Measurements from ENCODE around the gene SHANK1. TPM values are rescaled to one million over a fixed set of nuclear protein-coding genes. Genes with fewer than 3 reads are reported as not detected.
"Not testable (repeated sequence)": the region's sequence is repeated elsewhere in the genome, so short reads cannot be mapped to it uniquely, and the experiment has no call there.

SHANK1 gene
- total RNA-seq, 4 donors from 2014 or later, result 0.11 to 0.42 (median 0.39) TPM; not detected in 1

DNA sequence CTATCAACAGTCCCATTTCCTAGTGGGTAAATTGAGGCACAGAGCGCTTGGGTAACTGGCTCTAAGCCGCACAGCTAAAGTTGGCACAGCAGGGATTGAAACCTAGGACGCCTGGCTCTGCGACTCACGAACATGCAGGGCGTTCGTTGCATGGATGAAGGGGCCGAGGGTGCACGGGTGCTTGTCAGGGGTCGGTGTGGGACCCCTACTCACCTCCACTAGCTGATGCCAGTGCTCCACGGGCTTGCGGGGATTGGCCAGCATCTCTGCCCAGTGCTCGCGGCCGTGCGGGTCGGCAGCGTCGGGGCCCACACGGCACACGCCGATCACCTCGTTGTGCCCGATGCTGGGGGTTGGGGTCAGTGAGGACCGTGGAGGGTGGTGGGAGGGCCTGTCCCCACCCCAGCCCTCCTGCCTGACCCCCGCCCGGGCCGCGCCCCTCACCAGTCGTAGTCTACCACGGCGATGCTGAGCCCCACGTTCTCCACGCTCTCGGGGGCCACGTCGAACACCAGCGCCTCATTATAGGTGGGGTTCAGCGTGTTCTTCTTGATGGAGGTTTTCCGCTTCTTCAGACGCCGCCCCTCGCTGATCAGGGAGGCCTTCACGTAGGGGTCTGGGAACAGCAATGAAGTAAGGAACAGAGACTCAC, 94.5 kb downstream of the SHANK1 start:
- Histone ChIP-seq H3K4me3 (no peak overlapping the region), H3K27ac (replicated peaks in 1 of 4) (no peak overlapping the region), H3K27me3 (peaks cover 0 to 39% (median 0%) of the 10 kb centered on the region in 4 donors), H3K36me3 (no peaks in the 10 kb centered on the region), H3K9me3 (no peaks in the 10 kb centered on the region), H3K4me1 (no peaks in the 10 kb centered on the region)
- WGBS, result 90% methylated on average over 44 of the region's 44 CpGs
- intact Hi-C loops (cut with DNase I), result no loop called here
- no peak for DNase-seq (ENCODE audit: extremely low spot score)
- TF ChIP-seq, protein P1, sequence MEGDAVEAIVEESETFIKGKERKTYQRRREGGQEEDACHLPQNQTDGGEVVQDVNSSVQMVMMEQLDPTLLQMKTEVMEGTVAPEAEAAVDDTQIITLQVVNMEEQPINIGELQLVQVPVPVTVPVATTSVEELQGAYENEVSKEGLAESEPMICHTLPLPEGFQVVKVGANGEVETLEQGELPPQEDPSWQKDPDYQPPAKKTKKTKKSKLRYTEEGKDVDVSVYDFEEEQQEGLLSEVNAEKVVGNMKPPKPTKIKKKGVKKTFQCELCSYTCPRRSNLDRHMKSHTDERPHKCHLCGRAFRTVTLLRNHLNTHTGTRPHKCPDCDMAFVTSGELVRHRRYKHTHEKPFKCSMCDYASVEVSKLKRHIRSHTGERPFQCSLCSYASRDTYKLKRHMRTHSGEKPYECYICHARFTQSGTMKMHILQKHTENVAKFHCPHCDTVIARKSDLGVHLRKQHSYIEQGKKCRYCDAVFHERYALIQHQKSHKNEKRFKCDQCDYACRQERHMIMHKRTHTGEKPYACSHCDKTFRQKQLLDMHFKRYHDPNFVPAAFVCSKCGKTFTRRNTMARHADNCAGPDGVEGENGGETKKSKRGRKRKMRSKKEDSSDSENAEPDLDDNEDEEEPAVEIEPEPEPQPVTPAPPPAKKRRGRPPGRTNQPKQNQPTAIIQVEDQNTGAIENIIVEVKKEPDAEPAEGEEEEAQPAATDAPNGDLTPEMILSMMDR (IDR thresholded peaks at IDR 0.05), result no peak
- TF ChIP-seq EP300 (IDR thresholded peaks at IDR 0.05) (no peak), POLR2AphosphoS5 (IDR thresholded peaks at IDR 0.05) (no peak), POLR2A (IDR thresholded peaks at IDR 0.05; ENCODE audit: low read depth) (no peak)

DNA sequence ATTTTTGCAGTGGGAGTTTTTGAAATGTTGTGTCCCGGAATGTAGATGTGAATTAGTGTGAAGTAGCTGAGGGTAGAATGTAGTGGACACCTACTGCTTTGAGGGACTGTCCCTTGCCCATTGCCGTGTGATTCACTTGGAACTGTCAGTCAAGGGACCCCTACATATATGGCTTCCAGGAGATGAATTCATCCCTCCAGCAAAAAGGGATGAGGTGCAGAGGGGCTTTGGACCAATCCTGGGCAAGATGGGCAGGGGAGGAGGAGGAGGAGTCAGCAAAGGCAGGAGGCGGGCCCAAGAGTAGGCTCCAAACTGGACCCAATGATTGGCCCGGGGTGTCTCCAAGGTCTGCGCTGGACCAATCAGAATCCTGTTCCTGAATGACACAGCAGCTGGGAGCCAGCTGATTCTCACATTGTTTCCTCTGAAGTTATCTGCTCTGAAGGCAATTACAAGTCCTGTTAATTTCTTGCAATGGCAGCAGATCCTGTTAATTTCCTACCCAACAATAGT, 99.2 kb downstream of the SHANK1 start:
- intact Hi-C loops (cut with DNase I); H3K4me3 ChIP-seq: not testable (repeated sequence)
- WGBS, result 40% methylated on average over 1 of the region's 5 CpGs

DNA sequence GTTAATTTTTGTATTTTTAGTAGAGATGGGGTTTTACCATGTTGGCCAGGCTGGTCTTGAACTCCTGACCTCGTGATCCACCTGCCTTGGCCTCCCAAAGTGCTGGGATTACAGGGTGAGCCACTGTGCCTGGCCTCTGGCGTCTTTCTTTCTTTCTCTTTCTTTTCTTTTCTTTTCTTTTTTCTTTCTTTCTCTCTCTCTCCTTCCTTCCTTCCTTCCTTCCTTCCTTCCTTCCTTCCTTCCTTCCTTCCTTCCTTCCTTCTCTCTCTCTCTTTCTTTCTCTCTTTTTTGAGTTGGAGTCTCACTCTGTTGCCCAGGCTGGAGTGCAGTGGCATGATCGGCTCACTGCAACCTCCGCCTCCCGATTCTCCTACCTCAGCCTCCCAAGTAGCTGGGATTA, 100.4 kb downstream of the SHANK1 start:
- DNase-seq (ENCODE audit: extremely low spot score); H3K27ac ChIP-seq (replicated peaks in 1 of 4); intact Hi-C loops (cut with DNase I); H3K4me3 ChIP-seq; H3K9me3 ChIP-seq; H3K4me1 ChIP-seq; H3K36me3 ChIP-seq: not testable (repeated sequence)
- WGBS, result 82% methylated on average over 5 of the region's 5 CpGs
- H3K27me3 ChIP-seq, result peaks cover 0 to 12% (median 0%) of the 10 kb centered on the region in 4 donors

More for the DNA sequence above, 99.2 kb downstream of the SHANK1 start:
- not testable (repeated sequence) for H3K4me1 ChIP-seq; H3K27ac ChIP-seq (replicated peaks in 1 of 4); DNase-seq (ENCODE audit: extremely low spot score); H3K36me3 ChIP-seq; H3K9me3 ChIP-seq
- H3K27me3 ChIP-seq, result peaks cover 0 to 17% (median 0%) of the 10 kb centered on the region in 4 donors

DNA sequence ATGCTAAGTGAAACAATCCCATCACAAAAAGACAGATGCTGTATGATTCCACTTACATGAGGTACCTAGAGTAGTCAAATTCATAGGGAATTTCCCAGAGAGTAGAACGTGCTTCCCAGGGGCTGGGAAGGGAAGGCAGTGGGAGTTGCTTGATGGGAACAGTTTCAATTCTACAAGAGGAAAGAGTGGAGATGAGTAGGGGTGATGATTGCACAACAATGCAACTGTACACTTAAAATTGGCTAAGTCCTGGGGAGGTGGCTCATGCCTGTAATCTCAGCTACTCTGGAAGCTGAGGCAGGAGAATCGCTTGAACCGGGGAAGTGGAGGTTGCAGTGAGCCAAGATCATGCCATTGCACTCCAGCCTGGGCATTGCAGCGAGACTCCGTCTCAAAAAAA, 101.2 kb downstream of the SHANK1 start:
- H3K36me3 ChIP-seq; intact Hi-C loops (cut with DNase I); H3K27ac ChIP-seq (replicated peaks in 1 of 4); H3K4me1 ChIP-seq; H3K9me3 ChIP-seq; H3K4me3 ChIP-seq; DNase-seq (ENCODE audit: extremely low spot score): not testable (repeated sequence)
- WGBS, result 88% methylated on average over 4 of the region's 5 CpGs
- peaks cover 0 to 12% (median 0%) of the 10 kb centered on the region in 4 donors for H3K27me3 ChIP-seq

DNA sequence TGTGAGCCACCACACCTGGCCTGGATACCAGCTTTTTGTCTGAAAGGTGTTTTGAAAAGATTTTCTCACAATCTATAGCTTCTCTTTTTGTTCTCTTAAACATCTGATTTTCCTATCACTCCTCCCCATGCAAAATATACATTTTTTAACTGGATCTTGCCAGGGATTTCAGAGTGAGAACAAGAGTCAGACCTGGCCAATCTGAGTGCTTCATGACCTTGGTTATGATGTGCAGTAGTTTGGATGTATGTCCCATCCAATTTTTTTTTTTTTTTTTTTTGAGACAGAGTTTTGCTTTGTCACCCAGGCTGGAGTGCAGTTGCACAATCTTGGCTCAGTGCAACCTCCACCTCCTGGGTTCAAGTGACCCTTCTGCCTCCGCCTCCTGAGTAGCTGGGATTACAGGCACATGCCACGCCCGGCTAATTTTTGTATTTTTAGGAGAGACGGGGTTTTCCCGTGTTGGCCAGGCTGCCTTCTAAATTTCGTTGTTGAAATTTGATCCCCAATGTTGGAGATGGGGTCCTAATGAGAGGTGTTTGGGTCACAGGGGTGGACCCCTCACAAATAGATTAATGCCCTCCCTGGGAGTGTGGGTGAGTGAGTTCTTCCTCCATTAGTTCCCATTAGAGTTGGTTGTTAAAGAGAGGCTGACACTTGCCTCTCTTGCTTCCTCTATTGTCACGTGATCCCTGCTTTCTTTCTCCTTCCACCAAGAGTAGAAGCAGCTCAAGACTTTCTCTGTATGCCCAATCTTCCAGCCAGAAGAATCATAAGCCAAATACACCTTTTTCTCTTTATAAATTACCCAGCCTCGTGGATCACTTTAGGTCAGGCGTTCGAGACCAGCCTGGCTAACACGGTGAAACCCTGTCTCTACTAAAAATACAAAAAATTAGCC, 106.8 kb downstream of the SHANK1 start:
- H3K36me3 ChIP-seq; H3K9me3 ChIP-seq; H3K27ac ChIP-seq (replicated peaks in 1 of 4); H3K4me3 ChIP-seq; intact Hi-C loops (cut with DNase I); H3K4me1 ChIP-seq; DNase-seq (ENCODE audit: extremely low spot score): not testable (repeated sequence)
- 74% methylated on average over 11 of the region's 11 CpGs for WGBS
- peaks cover 0 to 28% (median 0%) of the 10 kb centered on the region in 4 donors for H3K27me3 ChIP-seq

Other genes starting within 250 kb of the SHANK1 start
- 10 to 100 TPM; 41.1 to 79.1 (median 59.7) TPM for gene EMC10, start 243.3 kb downstream of the SHANK1 start, total RNA-seq
- gene GARIN5A, start 243.0 kb downstream of the SHANK1 start, total RNA-seq, result under 1 TPM in 2 of 4 donors, not detected in 2; 0.32 to 0.52 TPM
- gene JOSD2, start 208.6 kb downstream of the SHANK1 start, total RNA-seq, result 10 to 100 TPM; 31.3 to 59.4 (median 42.9) TPM
- 1 to 10 TPM in 1 of 4 donors, not detected in 3; 1.6 TPM for gene ASPDH, start 205.9 kb downstream of the SHANK1 start, total RNA-seq
- 10 to 100 TPM in 1 of 4 donors, 1 to 10 TPM in 3; 3.7 to 12.5 (median 6.7) TPM for gene LRRC4B, start 151.4 kb downstream of the SHANK1 start, total RNA-seq
- gene SYT3, start 79.9 kb downstream of the SHANK1 start, total RNA-seq, result 1 to 10 TPM in 1 of 4 donors, under 1 TPM in 2, not detected in 1; 0.17 to 1.2 (median 0.71) TPM
- 1 to 10 TPM in 1 of 4 donors, not detected in 3; 1.1 TPM for gene C19orf81, start 70.4 kb downstream of the SHANK1 start, total RNA-seq
- 10 to 100 TPM in 3 of 4 donors, 1 to 10 TPM in 1; 8.3 to 15.4 (median 11.1) TPM for gene CLEC11A, start 3.6 kb upstream of the SHANK1 start, total RNA-seq
- gene GPR32, start 50.7 kb upstream of the SHANK1 start, total RNA-seq, result not detected
- gene ACP4, start 70.6 kb upstream of the SHANK1 start, total RNA-seq, result not detected
- gene KLK1, start 104.0 kb upstream of the SHANK1 start, total RNA-seq, result not detected
- gene KLK15, start 113.8 kb upstream of the SHANK1 start, total RNA-seq, result not detected
- gene KLK3, start 135.1 kb upstream of the SHANK1 start, total RNA-seq, result not detected
- gene KLK2, start 153.6 kb upstream of the SHANK1 start, total RNA-seq, result not detected
- gene KLK4, start 191.6 kb upstream of the SHANK1 start, total RNA-seq, result not detected
- not detected for gene KLK5, start 233.2 kb upstream of the SHANK1 start, total RNA-seq
- gene KLK6, start 249.8 kb upstream of the SHANK1 start, total RNA-seq, result not detected

Data from esophagus muscularis mucosa (tissue), 4 donors.